GM12801 (cell line): ENCODE measurements around the gene MORF4L1.

Experiments
- CTCF ChIP-seq: IDR thresholded peaks from one replicate; pipeline ENCODE4 v1.5.1; 2011; ENCODE audit warnings: control low read depth; ENCODE audit not compliant: insufficient read length; ENCODE audit errors: extremely low read depth

Gene MORF4L1

GRCh38 chr15:78930577-78931388, 58.1 kb downstream of the MORF4L1 start:
- no peak for TF ChIP-seq CTCF

- TF ChIP-seq CTCF = no peak
Measured at GRCh38 chr15:78931439-78932257, 59.0 kb downstream of the MORF4L1 start.

- no peak for TF ChIP-seq CTCF
Measured at GRCh38 chr15:78932258-78932808, 59.6 kb downstream of the MORF4L1 start.

- TF ChIP-seq CTCF = no peak
Measured at GRCh38 chr15:78933187-78933822, 60.6 kb downstream of the MORF4L1 start.

GRCh38 chr15:78933823-78934654, 61.3 kb downstream of the MORF4L1 start:
- no peak for TF ChIP-seq CTCF

GRCh38 chr15:78934655-78935023, 61.9 kb downstream of the MORF4L1 start:
- TF ChIP-seq CTCF = no peak
